HEK293 (cell line): Measurements from ENCODE around the gene POLD2.
A peak's percentile ranks its signal among the peaks of the same experiment; 100 is the strongest.

Source experiments
- GLIS2 ChIP-seq: fragments of 450-650 bp; formaldehyde crosslinking; IDR thresholded peaks from 2 replicates; pipeline ENCODE4 v1.5.1; 2016; ENCODE audit warnings: missing biosample characterization, missing genetic modification characterization
- HOXA7 ChIP-seq: sonication (generic); formaldehyde crosslinking; IDR thresholded peaks from 2 replicates; pipeline ENCODE4 v1.8.1; 2022; ENCODE audit warnings: missing genetic modification reagents, borderline replicate concordance
- OVOL3 ChIP-seq: fragments of 450-650 bp; formaldehyde crosslinking; IDR thresholded peaks from 2 replicates; pipeline ENCODE4 v1.5.1; 2016; ENCODE audit warnings: missing biosample characterization, missing genetic modification characterization
- REPIN1 ChIP-seq: fragments of 450-650 bp; formaldehyde crosslinking; IDR thresholded peaks from 2 replicates; pipeline ENCODE4 v1.5.1; 2017; ENCODE audit warnings: missing biosample characterization, missing genetic modification characterization, low read depth
- SP2 ChIP-seq: fragments of 450-650 bp; formaldehyde crosslinking; IDR thresholded peaks from 2 replicates; pipeline ENCODE4 v1.5.1; 2016; ENCODE audit warnings: missing biosample characterization, missing genetic modification characterization
- YY2 ChIP-seq: fragments of 450-650 bp; formaldehyde crosslinking; IDR thresholded peaks from 2 replicates; pipeline ENCODE4 v1.5.1; 2016; ENCODE audit warnings: missing biosample characterization, missing genetic modification characterization
- ZBTB1 ChIP-seq: fragments of 450-650 bp; formaldehyde crosslinking; IDR thresholded peaks from 2 replicates; pipeline ENCODE4 v1.5.1; 2016; ENCODE audit warnings: missing biosample characterization, missing genetic modification characterization
- ZFP37 ChIP-seq: fragments of 450-650 bp; formaldehyde crosslinking; IDR thresholded peaks from 2 replicates; pipeline ENCODE4 v1.5.1; 2016; ENCODE audit warnings: missing biosample characterization, missing genetic modification characterization
- ZFP41 ChIP-seq: fragments of 450-650 bp; formaldehyde crosslinking; IDR thresholded peaks from 2 replicates; pipeline ENCODE4 v1.5.1; 2016; ENCODE audit warnings: missing biosample characterization, missing genetic modification characterization, borderline replicate concordance
- ZNF16 ChIP-seq: fragments of 450-650 bp; formaldehyde crosslinking; IDR thresholded peaks from 2 replicates; pipeline ENCODE4 v1.5.1; 2016; ENCODE audit warnings: low read depth, missing biosample characterization, missing genetic modification characterization
- ZNF174 ChIP-seq: fragments of 450-650 bp; formaldehyde crosslinking; IDR thresholded peaks from 2 replicates; pipeline ENCODE4 v1.5.0; 2017; ENCODE audit warnings: missing biosample characterization, mild to moderate bottlenecking, missing genetic modification characterization
- ZNF184 ChIP-seq: fragments of 450-650 bp; IDR thresholded peaks from 2 replicates; pipeline ENCODE4 v1.5.1; 2018; ENCODE audit warnings: missing biosample characterization, mild to moderate bottlenecking, missing genetic modification characterization
- ZNF529 ChIP-seq: fragments of 450-650 bp; formaldehyde crosslinking; IDR thresholded peaks from 2 replicates; pipeline ENCODE4 v1.5.1; 2017; ENCODE audit warnings: missing genetic modification characterization, missing biosample characterization; ENCODE audit not compliant: insufficient replicate concordance
- ZNF530 ChIP-seq: fragments of 450-650 bp; formaldehyde crosslinking; IDR thresholded peaks from 2 replicates; pipeline ENCODE4 v1.5.1; 2016; ENCODE audit warnings: low read depth, missing biosample characterization, missing genetic modification characterization
- ZNF596 ChIP-seq: fragments of 450-650 bp; IDR thresholded peaks from 2 replicates; pipeline ENCODE4 v1.5.0; 2018; ENCODE audit warnings: missing biosample characterization, mild to moderate bottlenecking, missing genetic modification characterization, moderate library complexity
- ZNF626 ChIP-seq: fragments of 450-650 bp; sonication (Bioruptor Pico); formaldehyde crosslinking; IDR thresholded peaks from 2 replicates; pipeline ENCODE4 v1.5.1; 2018; ENCODE audit warnings: missing biosample characterization, missing genetic modification characterization, inconsistent platforms
- ZNF670 ChIP-seq: fragments of 450-650 bp; formaldehyde crosslinking; IDR thresholded peaks from 2 replicates; pipeline ENCODE4 v1.5.1; 2016; ENCODE audit warnings: missing biosample characterization, missing genetic modification characterization, low read depth
- ZSCAN16 ChIP-seq: fragments of 450-650 bp; formaldehyde crosslinking; IDR thresholded peaks from 2 replicates; pipeline ENCODE4 v1.5.1; 2016; ENCODE audit warnings: missing biosample characterization, missing genetic modification characterization
- ZSCAN23 ChIP-seq: fragments of 450-650 bp; formaldehyde crosslinking; IDR thresholded peaks from 2 replicates; pipeline ENCODE4 v1.5.1; 2016; ENCODE audit warnings: missing biosample characterization, missing genetic modification characterization
- TF ChIP-seq, protein P1 (sequence below): fragments of 450-650 bp; formaldehyde crosslinking; IDR thresholded peaks from 2 replicates; pipeline ENCODE4 v1.5.1; 2016; ENCODE audit warnings: missing biosample characterization, missing genetic modification characterization
- TF ChIP-seq, protein P2 (sequence below): fragments of 450-650 bp; formaldehyde crosslinking; IDR thresholded peaks from 2 replicates; pipeline ENCODE4 v1.5.1; 2017; ENCODE audit warnings: missing biosample characterization, missing genetic modification characterization
- TF ChIP-seq, protein P3 (sequence below): fragments of 450-650 bp; formaldehyde crosslinking; IDR thresholded peaks from 2 replicates; pipeline ENCODE4 v1.5.1; 2016; ENCODE audit warnings: missing biosample characterization, missing genetic modification characterization, borderline replicate concordance
- TF ChIP-seq, protein P4 (sequence below): fragments of 450-650 bp; formaldehyde crosslinking; IDR thresholded peaks from 2 replicates; pipeline ENCODE4 v1.5.1; 2016; ENCODE audit warnings: missing biosample characterization, missing genetic modification characterization
- TF ChIP-seq, protein P5 (sequence below): fragments of 450-650 bp; formaldehyde crosslinking; IDR thresholded peaks from 2 replicates; pipeline ENCODE4 v1.5.1; 2016; ENCODE audit warnings: missing biosample characterization, missing genetic modification characterization, low read depth
- TF ChIP-seq, protein P6 (sequence below): fragments of 450-650 bp; formaldehyde crosslinking; IDR thresholded peaks from 2 replicates; pipeline ENCODE4 v1.5.1; 2017; ENCODE audit warnings: missing biosample characterization, missing genetic modification characterization
- TF ChIP-seq, protein P7 (sequence below): fragments of 450-650 bp; formaldehyde crosslinking; IDR thresholded peaks from 2 replicates; pipeline ENCODE4 v1.5.1; 2016; ENCODE audit warnings: missing biosample characterization, missing genetic modification characterization
- TF ChIP-seq, protein P8 (sequence below): fragments of 450-650 bp; formaldehyde crosslinking; IDR thresholded peaks from 2 replicates; pipeline ENCODE4 v1.5.1; 2016; ENCODE audit warnings: missing biosample characterization, missing genetic modification characterization

Gene POLD2

DNA sequence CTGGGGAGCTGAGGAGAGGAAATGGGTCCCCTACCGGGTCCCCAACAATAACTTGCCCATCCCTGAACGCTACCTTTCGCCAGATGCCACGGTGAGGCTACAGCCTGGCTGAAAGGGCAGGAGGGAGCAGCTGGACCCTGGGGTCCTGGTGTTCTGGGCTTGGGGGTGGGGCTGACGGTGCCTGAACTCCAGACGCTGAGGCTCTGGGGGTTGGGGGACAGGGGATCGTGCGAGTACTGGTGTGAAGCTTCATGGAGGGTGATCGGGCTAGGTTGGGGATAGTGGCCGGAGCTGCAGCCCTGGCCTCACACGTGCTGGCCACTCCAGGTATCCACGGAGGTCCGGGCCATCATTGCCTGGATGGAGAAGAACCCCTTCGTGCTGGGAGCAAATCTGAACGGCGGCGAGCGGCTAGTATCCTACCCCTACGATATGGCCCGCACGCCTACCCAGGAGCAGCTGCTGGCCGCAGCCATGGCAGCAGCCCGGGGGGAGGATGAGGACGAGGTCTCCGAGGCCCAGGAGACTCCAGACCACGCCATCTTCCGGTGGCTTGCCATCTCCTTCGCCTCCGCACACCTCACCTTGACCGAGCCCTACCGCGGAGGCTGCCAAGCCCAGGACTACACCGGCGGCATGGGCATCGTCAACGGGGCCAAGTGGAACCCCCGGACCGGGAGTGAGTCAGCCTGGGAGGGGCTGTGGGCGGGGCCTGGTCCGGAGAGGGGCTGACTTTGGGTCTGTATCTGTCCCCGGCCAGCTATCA, 10.9 kb downstream of the POLD2 start (continued):
- TF ChIP-seq, protein P1, sequence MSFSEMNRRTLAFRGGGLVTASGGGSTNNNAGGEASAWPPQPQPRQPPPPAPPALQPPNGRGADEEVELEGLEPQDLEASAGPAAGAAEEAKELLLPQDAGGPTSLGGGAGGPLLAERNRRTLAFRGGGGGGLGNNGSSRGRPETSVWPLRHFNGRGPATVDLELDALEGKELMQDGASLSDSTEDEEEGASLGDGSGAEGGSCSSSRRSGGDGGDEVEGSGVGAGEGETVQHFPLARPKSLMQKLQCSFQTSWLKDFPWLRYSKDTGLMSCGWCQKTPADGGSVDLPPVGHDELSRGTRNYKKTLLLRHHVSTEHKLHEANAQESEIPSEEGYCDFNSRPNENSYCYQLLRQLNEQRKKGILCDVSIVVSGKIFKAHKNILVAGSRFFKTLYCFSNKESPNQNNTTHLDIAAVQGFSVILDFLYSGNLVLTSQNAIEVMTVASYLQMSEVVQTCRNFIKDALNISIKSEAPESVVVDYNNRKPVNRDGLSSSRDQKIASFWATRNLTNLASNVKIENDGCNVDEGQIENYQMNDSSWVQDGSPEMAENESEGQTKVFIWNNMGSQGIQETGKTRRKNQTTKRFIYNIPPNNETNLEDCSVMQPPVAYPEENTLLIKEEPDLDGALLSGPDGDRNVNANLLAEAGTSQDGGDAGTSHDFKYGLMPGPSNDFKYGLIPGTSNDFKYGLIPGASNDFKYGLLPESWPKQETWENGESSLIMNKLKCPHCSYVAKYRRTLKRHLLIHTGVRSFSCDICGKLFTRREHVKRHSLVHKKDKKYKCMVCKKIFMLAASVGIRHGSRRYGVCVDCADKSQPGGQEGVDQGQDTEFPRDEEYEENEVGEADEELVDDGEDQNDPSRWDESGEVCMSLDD (tag by site-specific recombination), result 0 out of 2 replicates have a peak, but pooled peaks have one; percentile 22
- TF ChIP-seq, protein P2, sequence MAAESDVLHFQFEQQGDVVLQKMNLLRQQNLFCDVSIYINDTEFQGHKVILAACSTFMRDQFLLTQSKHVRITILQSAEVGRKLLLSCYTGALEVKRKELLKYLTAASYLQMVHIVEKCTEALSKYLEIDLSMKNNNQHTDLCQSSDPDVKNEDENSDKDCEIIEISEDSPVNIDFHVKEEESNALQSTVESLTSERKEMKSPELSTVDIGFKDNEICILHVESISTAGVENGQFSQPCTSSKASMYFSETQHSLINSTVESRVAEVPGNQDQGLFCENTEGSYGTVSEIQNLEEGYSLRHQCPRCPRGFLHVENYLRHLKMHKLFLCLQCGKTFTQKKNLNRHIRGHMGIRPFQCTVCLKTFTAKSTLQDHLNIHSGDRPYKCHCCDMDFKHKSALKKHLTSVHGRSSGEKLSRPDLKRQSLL, result no peak
- TF ChIP-seq ZNF530 (tag by site-specific recombination) (no peak), ZSCAN16 (tag by site-specific recombination) (no peak), ZNF174 (tag by site-specific recombination) (no peak), SP2 (tag by site-specific recombination) (no peak), GLIS2 (tag by site-specific recombination) (0 out of 2 replicates have a peak, but pooled peaks have one; percentile 26), OVOL3 (tag by site-specific recombination) (no peak), ZFP41 (tag by site-specific recombination) (no peak), ZNF596 (tag by site-specific recombination) (no peak), ZNF529 (no peak), HOXA7 (CRISPR knock-in tag) (no peak), ZNF184 (no peak), ZFP37 (no peak), ZNF626 (tag by site-specific recombination) (no peak), ZBTB1 (tag by site-specific recombination) (no peak), ZNF670 (tag by site-specific recombination) (no peak), ZSCAN23 (tag by site-specific recombination) (no peak), YY2 (tag by site-specific recombination) (no peak), ZNF16 (tag by site-specific recombination) (no peak), REPIN1 (no peak)
- TF ChIP-seq, protein P3, sequence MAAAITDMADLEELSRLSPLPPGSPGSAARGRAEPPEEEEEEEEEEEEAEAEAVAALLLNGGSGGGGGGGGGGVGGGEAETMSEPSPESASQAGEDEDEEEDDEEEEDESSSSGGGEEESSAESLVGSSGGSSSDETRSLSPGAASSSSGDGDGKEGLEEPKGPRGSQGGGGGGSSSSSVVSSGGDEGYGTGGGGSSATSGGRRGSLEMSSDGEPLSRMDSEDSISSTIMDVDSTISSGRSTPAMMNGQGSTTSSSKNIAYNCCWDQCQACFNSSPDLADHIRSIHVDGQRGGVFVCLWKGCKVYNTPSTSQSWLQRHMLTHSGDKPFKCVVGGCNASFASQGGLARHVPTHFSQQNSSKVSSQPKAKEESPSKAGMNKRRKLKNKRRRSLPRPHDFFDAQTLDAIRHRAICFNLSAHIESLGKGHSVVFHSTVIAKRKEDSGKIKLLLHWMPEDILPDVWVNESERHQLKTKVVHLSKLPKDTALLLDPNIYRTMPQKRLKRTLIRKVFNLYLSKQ, result no peak
- TF ChIP-seq, protein P4, sequence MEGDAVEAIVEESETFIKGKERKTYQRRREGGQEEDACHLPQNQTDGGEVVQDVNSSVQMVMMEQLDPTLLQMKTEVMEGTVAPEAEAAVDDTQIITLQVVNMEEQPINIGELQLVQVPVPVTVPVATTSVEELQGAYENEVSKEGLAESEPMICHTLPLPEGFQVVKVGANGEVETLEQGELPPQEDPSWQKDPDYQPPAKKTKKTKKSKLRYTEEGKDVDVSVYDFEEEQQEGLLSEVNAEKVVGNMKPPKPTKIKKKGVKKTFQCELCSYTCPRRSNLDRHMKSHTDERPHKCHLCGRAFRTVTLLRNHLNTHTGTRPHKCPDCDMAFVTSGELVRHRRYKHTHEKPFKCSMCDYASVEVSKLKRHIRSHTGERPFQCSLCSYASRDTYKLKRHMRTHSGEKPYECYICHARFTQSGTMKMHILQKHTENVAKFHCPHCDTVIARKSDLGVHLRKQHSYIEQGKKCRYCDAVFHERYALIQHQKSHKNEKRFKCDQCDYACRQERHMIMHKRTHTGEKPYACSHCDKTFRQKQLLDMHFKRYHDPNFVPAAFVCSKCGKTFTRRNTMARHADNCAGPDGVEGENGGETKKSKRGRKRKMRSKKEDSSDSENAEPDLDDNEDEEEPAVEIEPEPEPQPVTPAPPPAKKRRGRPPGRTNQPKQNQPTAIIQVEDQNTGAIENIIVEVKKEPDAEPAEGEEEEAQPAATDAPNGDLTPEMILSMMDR (tag by site-specific recombination), result no peak
- TF ChIP-seq, protein P5, sequence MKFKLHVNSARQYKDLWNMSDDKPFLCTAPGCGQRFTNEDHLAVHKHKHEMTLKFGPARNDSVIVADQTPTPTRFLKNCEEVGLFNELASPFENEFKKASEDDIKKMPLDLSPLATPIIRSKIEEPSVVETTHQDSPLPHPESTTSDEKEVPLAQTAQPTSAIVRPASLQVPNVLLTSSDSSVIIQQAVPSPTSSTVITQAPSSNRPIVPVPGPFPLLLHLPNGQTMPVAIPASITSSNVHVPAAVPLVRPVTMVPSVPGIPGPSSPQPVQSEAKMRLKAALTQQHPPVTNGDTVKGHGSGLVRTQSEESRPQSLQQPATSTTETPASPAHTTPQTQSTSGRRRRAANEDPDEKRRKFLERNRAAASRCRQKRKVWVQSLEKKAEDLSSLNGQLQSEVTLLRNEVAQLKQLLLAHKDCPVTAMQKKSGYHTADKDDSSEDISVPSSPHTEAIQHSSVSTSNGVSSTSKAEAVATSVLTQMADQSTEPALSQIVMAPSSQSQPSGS (tag by site-specific recombination), result no peak
- TF ChIP-seq, protein P6, sequence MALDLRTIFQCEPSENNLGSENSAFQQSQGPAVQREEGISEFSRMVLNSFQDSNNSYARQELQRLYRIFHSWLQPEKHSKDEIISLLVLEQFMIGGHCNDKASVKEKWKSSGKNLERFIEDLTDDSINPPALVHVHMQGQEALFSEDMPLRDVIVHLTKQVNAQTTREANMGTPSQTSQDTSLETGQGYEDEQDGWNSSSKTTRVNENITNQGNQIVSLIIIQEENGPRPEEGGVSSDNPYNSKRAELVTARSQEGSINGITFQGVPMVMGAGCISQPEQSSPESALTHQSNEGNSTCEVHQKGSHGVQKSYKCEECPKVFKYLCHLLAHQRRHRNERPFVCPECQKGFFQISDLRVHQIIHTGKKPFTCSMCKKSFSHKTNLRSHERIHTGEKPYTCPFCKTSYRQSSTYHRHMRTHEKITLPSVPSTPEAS (tag by site-specific recombination), result no peak
- TF ChIP-seq, protein P7, sequence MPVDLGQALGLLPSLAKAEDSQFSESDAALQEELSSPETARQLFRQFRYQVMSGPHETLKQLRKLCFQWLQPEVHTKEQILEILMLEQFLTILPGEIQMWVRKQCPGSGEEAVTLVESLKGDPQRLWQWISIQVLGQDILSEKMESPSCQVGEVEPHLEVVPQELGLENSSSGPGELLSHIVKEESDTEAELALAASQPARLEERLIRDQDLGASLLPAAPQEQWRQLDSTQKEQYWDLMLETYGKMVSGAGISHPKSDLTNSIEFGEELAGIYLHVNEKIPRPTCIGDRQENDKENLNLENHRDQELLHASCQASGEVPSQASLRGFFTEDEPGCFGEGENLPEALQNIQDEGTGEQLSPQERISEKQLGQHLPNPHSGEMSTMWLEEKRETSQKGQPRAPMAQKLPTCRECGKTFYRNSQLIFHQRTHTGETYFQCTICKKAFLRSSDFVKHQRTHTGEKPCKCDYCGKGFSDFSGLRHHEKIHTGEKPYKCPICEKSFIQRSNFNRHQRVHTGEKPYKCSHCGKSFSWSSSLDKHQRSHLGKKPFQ (tag by site-specific recombination), result no peak
- TF ChIP-seq, protein P8, sequence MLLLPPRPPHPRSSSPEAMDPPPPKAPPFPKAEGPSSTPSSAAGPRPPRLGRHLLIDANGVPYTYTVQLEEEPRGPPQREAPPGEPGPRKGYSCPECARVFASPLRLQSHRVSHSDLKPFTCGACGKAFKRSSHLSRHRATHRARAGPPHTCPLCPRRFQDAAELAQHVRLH, result no peak
